Right ventricle myocardium superior (tissue), 1 donor: Measurements from ENCODE around the gene DAB1. TPM values are rescaled to one million over a fixed set of nuclear protein-coding genes. Genes with fewer than 3 reads are reported as not detected.

Experiments
- ATAC-seq: fragments of 200-7000 bp; cut with Tn5 transposase; one replicate; pipeline ENCODE4 v1.9.1; 2020; ENCODE audit warnings: mild to moderate bottlenecking; ENCODE audit not compliant: poor library complexity
- DNase-seq: peaks from one replicate; pipeline ENCODE4 v3.0.0-alpha.2; 2020
- intact Hi-C: fragments of 100-400 bp; cut with DNase I; formaldehyde crosslinking; loops from one replicate; pipeline ENCODE4 v1.11.2; 2022
- total RNA-seq: library from RNA; stranded (reverse); fragmentation: NEBNext Ultra II Directional; extraction: Animal tissue kit (Norgen Biotek cat#: 25700); gene quantifications from one replicate; pipeline ENCODE4 v1.2.1, GENCODE V29; 2021
- donor health status: DM: no; HTN: yes; CAD: no; lungs with severe emphysema.

DAB1 gene
- total RNA-seq, 1 donor from 2014 or later: 3.8 TPM

DNA sequence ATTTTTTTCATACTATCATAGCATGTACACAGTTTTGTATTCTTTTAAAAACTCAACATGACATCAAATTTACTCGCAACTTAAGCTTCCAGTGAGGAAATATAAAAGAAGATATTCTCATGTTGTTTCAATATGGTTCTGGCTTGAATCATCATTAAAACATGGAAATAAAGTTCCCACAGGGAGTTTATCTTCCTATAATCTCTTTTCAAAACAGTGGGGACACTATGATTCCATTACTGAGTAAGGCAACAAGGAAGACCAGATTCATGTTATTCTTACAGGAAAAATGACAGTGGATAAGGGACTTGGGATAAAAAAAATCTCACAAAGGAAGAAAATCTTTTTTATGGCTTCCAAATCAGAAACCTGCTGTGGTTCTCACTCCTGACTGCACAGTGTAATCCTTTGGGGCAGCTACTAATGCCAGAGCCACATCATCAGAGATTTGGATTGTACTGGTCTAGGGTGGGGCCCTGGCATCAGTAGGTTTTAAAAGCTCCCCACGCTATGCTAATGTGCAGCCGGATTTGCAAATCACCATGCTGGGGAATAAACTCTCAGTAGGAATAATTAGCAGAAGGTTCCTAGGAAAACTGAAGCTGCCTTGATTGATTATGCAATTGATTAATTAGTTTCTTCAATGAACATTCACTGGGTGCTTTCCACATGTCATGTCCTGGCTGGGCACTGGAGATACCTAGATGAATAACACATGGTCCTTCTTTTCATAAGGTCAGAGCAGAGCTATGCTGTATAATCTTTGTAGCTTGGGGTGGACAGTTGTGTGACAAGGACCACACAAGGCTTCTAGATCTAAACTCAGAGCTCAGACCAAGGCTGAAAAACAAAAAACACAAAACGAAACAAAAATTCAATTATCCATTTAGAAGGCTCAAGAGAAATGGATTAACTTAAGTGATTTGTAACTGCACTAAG lies 386.9 kb downstream of the DAB1 start:
- intact Hi-C loops: no loop called here
- DNase-seq: no peak
- no peak for ATAC-seq

GRCh38 chr1:57034713-57035112 lies 389.1 kb downstream of the DAB1 start:
- ATAC-seq: no peak
- no peak for DNase-seq
- intact Hi-C loops: no loop called here

DNA sequence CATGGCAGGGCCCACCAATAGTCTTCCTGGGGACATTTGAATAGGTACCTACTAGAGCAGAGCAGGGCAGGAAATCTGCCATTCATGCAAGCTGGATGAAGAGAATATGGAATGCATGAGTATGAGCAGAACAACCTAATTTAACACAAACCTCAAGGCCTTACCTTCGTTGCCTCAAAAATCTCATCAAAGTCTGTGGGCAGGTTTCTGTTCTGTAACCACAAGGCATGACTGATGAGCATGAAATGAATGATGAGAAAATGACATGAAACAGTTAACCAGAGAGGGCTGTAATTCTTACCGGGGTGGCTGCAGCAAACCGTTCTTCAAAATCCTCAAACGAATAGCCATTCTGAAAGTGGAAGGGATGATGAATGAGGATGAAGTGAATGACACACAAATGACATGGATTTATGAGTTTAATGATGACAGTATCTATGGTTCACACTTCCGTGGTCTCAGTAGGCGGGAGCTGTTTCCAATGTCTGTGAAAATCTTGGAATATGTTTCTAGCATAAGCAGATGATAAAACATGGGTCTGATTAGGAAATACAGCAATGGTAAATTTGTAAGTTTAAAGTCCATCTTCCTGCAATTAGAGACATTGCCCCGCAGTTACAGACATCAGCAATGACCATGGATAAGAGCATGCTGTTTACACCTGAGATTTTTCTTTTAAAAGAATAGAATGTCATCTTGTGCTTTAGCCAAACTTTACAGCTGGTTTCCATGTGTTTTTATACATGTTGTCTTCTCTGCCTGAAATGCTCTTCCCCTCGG lies 390.4 kb downstream of the DAB1 start:
- DNase-seq: no peak
- no peak for ATAC-seq
- intact Hi-C loops: no loop called here

DNA sequence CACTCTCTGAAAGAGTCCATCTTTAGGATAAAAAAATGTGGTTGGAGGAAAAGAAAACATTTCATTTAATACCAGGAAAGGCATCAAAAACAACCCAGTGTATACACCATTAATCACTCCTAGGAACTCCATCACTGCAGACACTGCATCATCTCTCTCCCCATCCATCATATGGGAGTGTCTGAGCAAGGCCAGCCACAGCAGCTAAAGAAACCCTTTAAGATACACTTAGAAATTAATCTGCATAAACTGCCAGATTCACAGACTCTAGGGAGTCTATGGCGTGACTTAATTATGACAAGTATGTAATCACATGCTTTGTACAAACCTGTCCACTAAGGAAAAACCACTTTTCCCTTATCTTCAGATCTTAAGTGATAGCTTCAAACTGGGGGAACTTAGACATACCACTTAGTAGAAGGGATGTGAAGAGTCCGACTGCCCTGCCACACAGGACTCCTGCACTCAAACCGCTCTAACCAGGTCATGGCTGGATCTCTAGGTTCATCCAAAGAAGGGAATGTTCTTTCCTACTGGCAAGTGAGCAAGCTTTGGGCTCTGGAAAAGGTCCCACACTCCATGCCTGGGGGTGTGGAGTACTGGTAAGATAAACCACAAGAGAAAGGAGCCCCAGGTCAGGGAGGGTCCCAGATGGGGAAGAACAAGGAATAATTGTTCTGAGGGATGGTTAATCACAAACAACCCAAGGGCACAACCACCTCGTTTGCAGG lies 397.1 kb downstream of the DAB1 start:
- ATAC-seq (peak; percentile 61), DNase-seq (no peak)
- intact Hi-C loops: no loop called here

GRCh38 chr1:57024855-57025254 lies 399.0 kb downstream of the DAB1 start:
- no peak for DNase-seq
- intact Hi-C loops: no loop called here
- ATAC-seq: no peak

DNA sequence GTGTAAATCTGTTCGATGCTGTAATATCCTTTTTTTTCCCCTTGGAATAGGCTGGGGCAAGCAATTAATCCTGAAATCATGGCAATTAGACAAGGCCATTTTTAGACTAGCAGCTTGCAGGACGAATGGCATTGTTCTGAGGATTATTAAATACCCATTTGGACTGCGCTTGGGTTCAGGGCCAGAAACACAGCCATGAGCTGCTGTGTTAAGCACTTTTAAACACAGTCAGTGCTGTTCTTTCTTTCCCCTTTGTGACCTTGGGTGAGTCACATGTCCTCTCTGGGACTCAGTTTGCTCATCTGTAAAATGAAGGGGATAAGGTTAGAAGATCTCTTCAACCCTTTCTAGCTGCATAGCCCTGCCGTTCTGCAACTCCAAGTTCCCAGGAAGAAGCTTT lies 399.4 kb downstream of the DAB1 start:
- intact Hi-C loops: no loop called here
- DNase-seq: no peak
- ATAC-seq: no peak

- DNase-seq (no peak), ATAC-seq (no peak)
Measured at GRCh38 chr1:57020216-57020615, 403.6 kb downstream of the DAB1 start.

DNA sequence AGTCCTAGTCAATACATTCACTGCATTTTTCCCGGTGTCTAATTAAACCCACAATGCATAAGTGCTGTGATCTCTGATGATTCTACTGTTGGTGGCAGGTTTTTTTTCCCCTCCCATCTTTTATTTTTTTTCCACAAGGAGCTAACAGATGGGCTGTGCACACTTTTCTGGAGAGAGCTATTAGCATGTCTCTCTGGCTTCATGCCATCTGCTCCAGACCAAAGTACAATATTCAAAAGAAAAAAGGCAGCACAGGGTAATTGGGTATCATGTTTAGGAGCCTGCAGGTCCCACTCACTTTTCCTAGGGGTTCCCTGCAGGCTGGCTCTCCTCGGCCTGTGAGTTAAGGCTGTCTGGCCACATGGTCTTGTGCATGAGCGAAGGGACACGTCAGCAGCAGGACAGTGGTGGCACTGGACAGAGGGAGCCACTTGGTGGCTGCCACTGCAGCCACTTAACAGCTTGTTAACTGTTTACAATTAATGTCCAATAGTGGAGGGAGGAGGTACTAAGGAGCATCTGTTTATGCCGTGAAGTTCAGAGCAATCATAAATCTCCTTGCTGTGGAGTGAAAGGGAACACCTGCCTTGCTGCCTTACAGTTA lies 404.5 kb downstream of the DAB1 start:
- no peak for ATAC-seq
- intact Hi-C loops: no loop called here
- no peak for DNase-seq

More at GRCh38 chr1:57020216-57020615, 403.6 kb downstream of the DAB1 start:
- intact Hi-C loops: no loop called here

DNA sequence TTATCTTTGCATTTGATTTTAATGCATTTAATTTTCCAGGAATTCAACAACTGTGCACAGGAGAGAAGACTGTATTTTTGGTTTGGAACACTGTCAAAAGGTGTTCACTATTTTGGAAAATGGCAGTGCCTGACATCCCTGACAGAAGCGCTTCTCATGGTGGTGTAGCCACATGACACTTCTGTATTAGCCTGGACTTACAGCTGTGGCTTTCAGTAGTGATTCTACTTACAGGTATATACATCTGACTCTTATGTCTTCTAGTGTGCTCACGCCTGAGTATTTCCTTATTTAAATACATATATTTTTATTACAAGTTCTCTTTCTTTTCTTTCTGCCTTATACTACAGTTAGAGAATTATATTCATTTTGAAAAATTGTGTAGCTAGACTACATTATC lies 405.7 kb downstream of the DAB1 start:
- intact Hi-C loops: no loop called here
- DNase-seq (no peak), ATAC-seq (no peak)

GRCh38 chr1:57017717-57018116 lies 406.1 kb downstream of the DAB1 start:
- intact Hi-C loops: no loop called here
- no peak for ATAC-seq
- no peak for DNase-seq

DNA sequence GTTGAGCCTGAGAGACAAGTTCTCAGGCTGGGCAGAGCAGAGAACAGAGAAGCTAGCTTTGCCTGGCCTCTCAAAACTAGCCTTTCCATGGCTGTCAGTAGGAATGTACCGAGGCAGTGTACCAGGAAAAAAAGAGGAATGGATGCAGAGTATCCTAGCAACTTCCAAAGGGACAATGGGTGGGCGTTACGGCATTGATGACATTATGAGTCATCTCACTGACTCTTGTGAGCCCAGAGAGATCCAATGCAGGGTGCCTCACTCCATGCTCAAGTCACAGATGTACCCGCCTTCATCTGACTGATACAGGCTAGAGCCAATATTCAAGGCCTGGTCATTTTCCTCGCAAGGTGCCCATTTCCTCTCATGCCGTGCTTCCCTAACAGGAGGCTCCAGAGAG lies 406.7 kb downstream of the DAB1 start:
- intact Hi-C loops: no loop called here
- ATAC-seq (no peak), DNase-seq (no peak)

DNA sequence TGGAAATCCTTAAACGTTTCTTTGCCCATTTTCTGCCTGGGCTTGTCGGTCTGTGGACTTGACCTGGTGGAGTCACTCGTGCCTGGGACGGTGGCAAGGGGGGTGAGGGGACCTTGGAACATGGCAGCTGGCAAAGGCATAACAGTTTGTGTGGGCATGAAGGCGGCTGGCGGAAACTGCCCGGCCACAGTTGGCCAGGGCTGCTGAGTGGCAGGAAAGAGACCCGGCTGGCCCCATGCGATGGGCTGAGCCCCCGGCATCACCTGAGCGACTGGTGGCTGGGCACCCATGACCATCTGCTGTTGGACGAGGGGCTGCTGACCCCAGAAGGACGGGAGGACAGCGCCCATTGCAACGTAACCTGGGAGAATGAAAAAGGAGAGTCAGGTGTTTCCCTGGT lies 408.8 kb downstream of the DAB1 start:
- intact Hi-C loops: no loop called here
- no peak for ATAC-seq
- DNase-seq: peak; percentile 31

GRCh38 chr1:57013522-57013921 lies 410.3 kb downstream of the DAB1 start:
- intact Hi-C loops: no loop called here
- DNase-seq: no peak
- ATAC-seq: peak; percentile 44

DNA sequence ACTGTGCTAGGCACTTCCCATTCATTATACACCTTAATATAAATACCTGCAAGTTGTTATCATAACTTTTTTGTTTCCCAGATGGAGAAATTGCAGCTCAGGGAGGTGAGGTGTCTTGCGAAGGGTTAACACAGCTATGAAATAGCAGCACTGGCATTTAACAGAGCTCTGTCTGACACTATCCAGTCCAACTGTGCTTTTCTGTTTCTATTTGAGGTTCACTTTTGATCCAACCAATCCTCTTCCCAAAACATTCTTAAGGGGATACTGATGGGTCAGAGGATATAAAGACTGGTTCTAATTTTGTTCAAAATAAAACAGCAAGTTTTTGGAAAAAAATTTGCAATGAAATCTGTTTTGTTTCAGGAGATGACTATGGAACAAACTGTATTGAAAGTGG lies 411.5 kb downstream of the DAB1 start:
- intact Hi-C loops: no loop called here
- no peak for DNase-seq
- ATAC-seq: peak; percentile 65

DNA sequence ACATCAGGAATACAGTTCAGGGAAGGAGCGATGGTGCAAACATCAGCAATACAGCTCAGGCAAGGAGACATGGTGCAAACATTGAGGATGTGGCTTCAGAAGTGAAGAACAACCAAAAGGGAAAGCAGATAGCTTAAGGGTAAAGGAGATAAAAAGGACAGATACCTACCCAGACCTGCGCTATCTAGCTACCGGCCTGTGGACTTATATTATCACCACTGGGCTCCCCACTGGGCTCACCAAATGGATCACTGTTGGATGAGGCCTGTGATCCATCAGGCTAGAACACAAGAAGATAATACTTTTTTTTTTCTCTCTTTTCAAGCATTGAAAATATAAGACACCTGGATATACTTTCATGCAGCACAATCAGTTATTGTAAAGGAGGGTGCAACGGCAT lies 413.3 kb downstream of the DAB1 start:
- intact Hi-C loops: no loop called here
- ATAC-seq (no peak), DNase-seq (no peak)

DNA sequence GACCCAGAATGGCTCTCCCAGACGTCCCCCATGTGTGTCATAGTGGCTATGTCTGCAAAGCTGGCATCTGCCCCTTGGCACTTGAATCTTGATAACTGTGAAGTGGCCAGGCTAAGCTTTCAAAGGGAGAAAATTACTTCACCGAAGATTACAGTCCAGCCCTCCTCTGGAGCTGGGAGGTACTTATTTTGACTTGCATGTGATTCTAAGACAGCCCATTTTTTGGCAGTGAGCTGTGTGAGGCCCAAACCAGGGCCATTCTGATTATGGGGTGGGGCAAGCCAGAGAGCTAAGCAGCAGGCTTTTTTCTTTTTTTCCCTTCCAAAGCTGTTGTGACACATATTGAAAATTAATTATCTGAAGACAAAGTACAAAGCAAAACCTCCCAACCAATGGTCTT lies 415.9 kb downstream of the DAB1 start:
- DNase-seq (no peak), ATAC-seq (no peak)
- intact Hi-C loops: no loop called here

GRCh38 chr1:57007472-57007871 lies 416.4 kb downstream of the DAB1 start:
- ATAC-seq: no peak
- intact Hi-C loops: no loop called here

DNA sequence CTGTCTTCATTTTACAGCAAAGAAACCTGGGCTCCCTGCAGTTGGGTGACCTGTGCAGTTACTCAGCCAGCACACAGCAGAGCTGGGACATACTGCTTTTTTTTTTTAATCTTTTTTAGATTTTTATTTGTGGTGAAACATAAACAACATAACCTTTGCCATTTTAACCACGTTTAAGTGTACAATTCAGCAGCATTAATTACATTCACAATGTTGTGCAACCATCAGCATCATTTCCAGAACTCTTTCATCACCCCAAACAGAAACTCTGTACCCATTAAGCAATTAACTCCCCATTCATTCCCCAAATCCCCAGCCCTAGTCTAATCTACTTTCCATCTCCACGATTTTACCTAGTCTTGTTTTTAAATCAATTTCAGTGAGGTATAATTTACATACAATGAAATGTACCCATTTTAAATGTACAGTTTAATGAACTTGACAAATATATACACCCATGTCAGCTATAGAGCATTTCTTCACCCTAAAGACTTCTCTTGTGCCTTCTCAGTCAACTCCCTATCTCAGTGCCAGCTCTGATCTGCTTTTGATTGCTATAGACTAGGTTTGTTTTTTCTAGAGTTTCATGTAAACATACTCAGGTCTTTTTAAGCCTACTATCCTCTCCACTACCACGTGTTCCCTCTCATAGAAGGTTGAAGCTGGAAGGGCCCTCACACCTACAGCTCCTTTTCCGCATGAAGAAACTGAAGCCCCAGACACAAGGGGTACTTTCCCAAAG lies 420.3 kb downstream of the DAB1 start:
- DNase-seq: no peak
- intact Hi-C loops: no loop called here
- ATAC-seq: no peak

More at GRCh38 chr1:57007472-57007871, 416.4 kb downstream of the DAB1 start:
- no peak for DNase-seq
